Vagina (tissue), 2 donors: Measurements from ENCODE around the gene ZFP69B. TPM values are rescaled to one million over a fixed set of nuclear protein-coding genes. Genes with fewer than 3 reads are reported as not detected.

Source experiments
- DNase-seq, 2 donors: peaks; one replicate each; pipeline ENCODE4 v3.0.0-alpha.2; 2017; ENCODE audit errors: extremely low spot score in 2 of 2
- H3K27ac ChIP-seq: fragments of 200-600 bp; sonication (generic); one replicate; pipeline ENCODE4 v1.5.1; 2019
- H3K27me3 ChIP-seq: fragments of 200-600 bp; sonication (generic); one replicate; pipeline ENCODE4 v1.5.1; 2019
- H3K36me3 ChIP-seq, 2 donors: fragments of 200-600 bp; sonication (generic); one replicate each; pipeline ENCODE4 v1.5.1; 2017 to 2019
- H3K4me1 ChIP-seq: fragments of 200-600 bp; sonication (generic); one replicate; pipeline ENCODE4 v1.5.1; 2019
- H3K4me3 ChIP-seq, 2 donors: fragments of 200-600 bp; sonication (generic); 1 replicate in 1 of 2; 2 replicates in 1 of 2; pipeline ENCODE4 v1.5.1; 2016 to 2019
- H3K9me3 ChIP-seq: fragments of 200-600 bp; sonication (generic); one replicate; pipeline ENCODE4 v1.5.1; 2019
- CTCF ChIP-seq, 3 experiments: fragments of 450-650 bp in 2 of 3; fragments of 200-600 bp in 1 of 3; sonication (generic) in 1 of 3; IDR thresholded peaks; one replicate each; pipeline ENCODE4 v1.5.1; 2017 to 2019; ENCODE audit warnings: antibody characterized with exemption in 3 of 3, mild to moderate bottlenecking in 2 of 3, moderate library complexity in 2 of 3
- POLR2A ChIP-seq, 2 donors: fragments of 450-650 bp; IDR thresholded peaks; one replicate each; pipeline ENCODE4 v1.6.1; 2017; ENCODE audit warnings: antibody characterized with exemption in 2 of 2, mild to moderate bottlenecking in 2 of 2, moderate library complexity in 2 of 2
- POLR2AphosphoS5 ChIP-seq, 2 donors: sonication (generic); formaldehyde crosslinking; IDR thresholded peaks; one replicate each; pipeline ENCODE4 v1.9.0; 2017; ENCODE audit warnings: antibody characterized with exemption in 2 of 2, mild to moderate bottlenecking in 2 of 2, low read depth in 1 of 2; ENCODE audit not compliant: insufficient read depth in 1 of 2
- intact Hi-C: fragments of 100-400 bp; cut with DNase I; formaldehyde crosslinking; loops from one replicate; pipeline ENCODE4 v1.15.1; 2023
- total RNA-seq: library from RNA; depleted of rRNA; stranded (reverse); fragments of >200 nt; gene quantifications from one replicate; pipeline ENCODE4 v1.2.3, GENCODE V29; 2016

The ZFP69B gene
- total RNA-seq, 1 donor from 2014 or later, result 1.2 TPM

GRCh38 chr1:40409467-40409866 lies 40.8 kb upstream of the ZFP69B start:
- H3K4me3 ChIP-seq, result no peak overlapping the region
- no peaks in the 10 kb centered on the region for H3K27me3 ChIP-seq
- peaks cover 0 to 34% of the 10 kb centered on the region in 2 donors for H3K36me3 ChIP-seq
- no peak overlapping the region for H3K27ac ChIP-seq
- intact Hi-C loops, result loop anchor here (10.0 kb wide), 1 partner anchor 265 kb away; no protein-coding TSS in a partner anchor
- H3K4me1 ChIP-seq, result no peaks in the 10 kb centered on the region
- TF ChIP-seq POLR2AphosphoS5 (IDR thresholded peaks at IDR 0.05; ENCODE audit: insufficient read depth in 1 of 2, low read depth in 1 of 2) (no peak), POLR2A (IDR thresholded peaks at IDR 0.05) (no peak), CTCF (IDR thresholded peaks at IDR 0.05) (no peak)
- H3K9me3 ChIP-seq, result no peaks in the 10 kb centered on the region
- no peak for DNase-seq

GRCh38 chr1:40411294-40411693 lies 39.0 kb upstream of the ZFP69B start:
- Histone ChIP-seq H3K4me3 (no peak overlapping the region), H3K4me1 (no peaks in the 10 kb centered on the region), H3K27ac (no peak overlapping the region), H3K27me3 (no peaks in the 10 kb centered on the region), H3K36me3 (peaks cover 0 to 49% of the 10 kb centered on the region in 2 donors), H3K9me3 (no peaks in the 10 kb centered on the region)
- intact Hi-C loops, result no loop called here
- TF ChIP-seq POLR2A (IDR thresholded peaks at IDR 0.05), result no peak
- no peak for TF ChIP-seq CTCF (IDR thresholded peaks at IDR 0.05)
- TF ChIP-seq POLR2AphosphoS5 (IDR thresholded peaks at IDR 0.05; ENCODE audit: insufficient read depth in 1 of 2, low read depth in 1 of 2), result no peak
- DNase-seq, result no peak

GRCh38 chr1:40411843-40412242 lies 38.4 kb upstream of the ZFP69B start:
- H3K9me3 ChIP-seq, result no peaks in the 10 kb centered on the region
- no peak for TF ChIP-seq CTCF (IDR thresholded peaks at IDR 0.05)
- no peak for TF ChIP-seq POLR2A (IDR thresholded peaks at IDR 0.05)
- no peak for TF ChIP-seq POLR2AphosphoS5 (IDR thresholded peaks at IDR 0.05; ENCODE audit: insufficient read depth in 1 of 2, low read depth in 1 of 2)
- intact Hi-C loops, result no loop called here
- no peak for DNase-seq
- no peak overlapping the region for H3K27ac ChIP-seq
- no peaks in the 10 kb centered on the region for H3K4me1 ChIP-seq
- H3K4me3 ChIP-seq, result no peak overlapping the region
- H3K36me3 ChIP-seq, result peaks cover 0 to 55% of the 10 kb centered on the region in 2 donors
- H3K27me3 ChIP-seq, result no peaks in the 10 kb centered on the region

- DNase-seq, result no peak
Measured at GRCh38 chr1:40413527-40414252, 36.6 kb upstream of the ZFP69B start.

More at GRCh38 chr1:40413527-40414252, 36.6 kb upstream of the ZFP69B start:
- H3K4me1 ChIP-seq, result no peaks in the 10 kb centered on the region
- H3K27ac ChIP-seq, result no peak overlapping the region
- no peak overlapping the region for H3K4me3 ChIP-seq
- no peaks in the 10 kb centered on the region for H3K27me3 ChIP-seq
- H3K9me3 ChIP-seq, result no peaks in the 10 kb centered on the region
- no peak for TF ChIP-seq POLR2A (IDR thresholded peaks at IDR 0.05)
- TF ChIP-seq POLR2AphosphoS5 (IDR thresholded peaks at IDR 0.05; ENCODE audit: insufficient read depth in 1 of 2, low read depth in 1 of 2), result no peak
- no peak for TF ChIP-seq CTCF (IDR thresholded peaks at IDR 0.05)
- H3K36me3 ChIP-seq, result peaks cover 0 to 65% of the 10 kb centered on the region in 2 donors
- intact Hi-C loops, result no loop called here
